ENCODE measurements around the gene A4GALT.

DNA sequence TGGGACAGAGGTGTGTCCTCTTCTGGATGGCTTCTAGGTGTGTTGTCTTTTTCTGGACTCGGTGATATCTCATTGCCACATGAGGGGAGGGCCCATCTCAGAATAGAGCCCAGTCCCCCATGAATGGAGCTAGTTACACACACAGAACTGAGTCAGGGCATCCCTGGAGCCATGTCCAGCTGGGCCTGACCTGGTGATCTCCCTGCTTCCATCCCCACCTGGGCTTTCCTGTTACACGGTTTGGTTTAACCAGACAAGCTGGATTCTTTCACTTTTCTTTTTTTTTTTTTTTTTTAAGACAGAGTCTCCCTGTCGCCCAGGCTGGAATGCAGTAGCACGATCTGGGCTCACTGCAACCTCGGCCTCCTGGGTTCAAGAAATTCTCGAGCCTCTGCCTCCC, 6.1 kb upstream of the A4GALT start:
- TF ChIP-seq FOXA1 (IDR thresholded peaks at IDR 0.05) (no peak), ELF4 (IDR thresholded peaks at IDR 0.05) (no peak), SUZ12 (IDR thresholded peaks at IDR 0.05) (no peak), TARDBP (IDR thresholded peaks at IDR 0.05) (no peak), ZNF384 (IDR thresholded peaks at IDR 0.05) (no peak), SP1 (IDR thresholded peaks at IDR 0.05) (no peak), FOXK2 (IDR thresholded peaks at IDR 0.05) (no peak), FOXM1 (IDR thresholded peaks at IDR 0.05; ENCODE audit: borderline replicate concordance) (no peak), BHLHE40 (IDR thresholded peaks at IDR 0.05; ENCODE audit: borderline replicate concordance) (no peak)

Measured in HEK293T (cell line).